Stimulated activated CD8-positive, alpha-beta memory T cell treated with anti-CD3 and anti-CD28 coated beads, Interleukin-4, amount 100 ng/mL, for 48 hours (primary cell): ENCODE measurements around the gene ASXL3.

Source experiments
- DNase-seq: peaks from one replicate; pipeline ENCODE4 v3.0.0-alpha.2; 2020

The ASXL3 gene

GRCh38 chr18:33577685-33578517, at the start of gene ASXL3:
ASXL3 (plus strand) TSS chr18:33578219; CDS start chr18:33578632, 413 bp downstream.
- DNase-seq = no peak

GRCh38 chr18:33532978-33533377, 45.0 kb upstream of the ASXL3 start:
- no peak for DNase-seq

- DNase-seq = no peak
Observed at GRCh38 chr18:33536904-33537303, 41.1 kb upstream of the ASXL3 start.

GRCh38 chr18:33538418-33539042, 39.5 kb upstream of the ASXL3 start:
- DNase-seq = no peak

- no peak for DNase-seq
Observed at GRCh38 chr18:33540392-33540791, 37.6 kb upstream of the ASXL3 start.

- no peak for DNase-seq
Observed at GRCh38 chr18:33541316-33541715, 36.7 kb upstream of the ASXL3 start.

GRCh38 chr18:33556846-33557245, 21.2 kb upstream of the ASXL3 start:
- DNase-seq = no peak

GRCh38 chr18:33557706-33558105, 20.3 kb upstream of the ASXL3 start:
- DNase-seq = no peak

GRCh38 chr18:33558529-33558928, 19.5 kb upstream of the ASXL3 start:
- DNase-seq = no peak

GRCh38 chr18:33560686-33561370, 17.2 kb upstream of the ASXL3 start:
- DNase-seq = no peak

GRCh38 chr18:33562741-33563140, 15.3 kb upstream of the ASXL3 start:
- DNase-seq = no peak

- no peak for DNase-seq
Observed at GRCh38 chr18:33567705-33568104, 10.3 kb upstream of the ASXL3 start.

GRCh38 chr18:33571998-33572787, 5.8 kb upstream of the ASXL3 start:
- no peak for DNase-seq

GRCh38 chr18:33573193-33573592, 4.8 kb upstream of the ASXL3 start:
- no peak for DNase-seq

GRCh38 chr18:33575451-33575850, 2.6 kb upstream of the ASXL3 start:
- DNase-seq = no peak

- no peak for DNase-seq
Observed at GRCh38 chr18:33576999-33577646, 896 bp upstream of the ASXL3 start.

GRCh38 chr18:33578518-33579348, 714 bp downstream of the ASXL3 start:
- DNase-seq = no peak

GRCh38 chr18:33579349-33580215, 1.6 kb downstream of the ASXL3 start:
- DNase-seq = no peak

- DNase-seq = no peak
Observed at GRCh38 chr18:33580546-33580945, 2.5 kb downstream of the ASXL3 start.

- no peak for DNase-seq
Observed at GRCh38 chr18:33581856-33582255, 3.8 kb downstream of the ASXL3 start.

GRCh38 chr18:33583901-33584300, 5.9 kb downstream of the ASXL3 start:
- DNase-seq = no peak
